Activated naive CD4-positive, alpha-beta T cell treated with anti-CD3 and anti-CD28 coated beads, Interleukin-2, amount 50 U/mL, for 72 hours (primary cell): ENCODE data around the gene DKK3. TPM values are rescaled to one million over a fixed set of nuclear protein-coding genes. Genes with fewer than 3 reads are reported as not detected.

Source experiments
- ATAC-seq, 2 donors: fragments of 150-1000 bp; cut with Tn5 transposase; 2 replicates each; pipeline ENCODE4 v1.10.0; 2021; ENCODE audit warnings: mild to moderate bottlenecking in 2 of 2, moderate library complexity in 2 of 2
- DNase-seq, 2 donors: peaks; one replicate each; pipeline ENCODE4 v3.0.0; 2021 to 2022; ENCODE audit warnings: low spot score in 2 of 2
- H3K27ac Mint-ChIP-seq, 2 donors: one replicate each; pipeline ENCODE4 v1.8.0; 2022; ENCODE audit warnings: mild to moderate bottlenecking in 2 of 2, mixed read lengths in 2 of 2
- H3K36me3 Mint-ChIP-seq, 2 donors: one replicate each; pipeline ENCODE4 v1.8.0; 2022; ENCODE audit warnings: mixed read lengths in 2 of 2
- H3K9me3 Mint-ChIP-seq, 2 donors: one replicate each; pipeline ENCODE4 v1.8.0; 2022; ENCODE audit warnings: mixed read lengths in 2 of 2
- total RNA-seq, 2 donors: library from RNA; stranded (reverse); gene quantifications; one replicate each; pipeline ENCODE4 v1.2.3, GENCODE V29; 2022

The DKK3 gene
- total RNA-seq, 2 donors from 2014 or later = not detected

DNA sequence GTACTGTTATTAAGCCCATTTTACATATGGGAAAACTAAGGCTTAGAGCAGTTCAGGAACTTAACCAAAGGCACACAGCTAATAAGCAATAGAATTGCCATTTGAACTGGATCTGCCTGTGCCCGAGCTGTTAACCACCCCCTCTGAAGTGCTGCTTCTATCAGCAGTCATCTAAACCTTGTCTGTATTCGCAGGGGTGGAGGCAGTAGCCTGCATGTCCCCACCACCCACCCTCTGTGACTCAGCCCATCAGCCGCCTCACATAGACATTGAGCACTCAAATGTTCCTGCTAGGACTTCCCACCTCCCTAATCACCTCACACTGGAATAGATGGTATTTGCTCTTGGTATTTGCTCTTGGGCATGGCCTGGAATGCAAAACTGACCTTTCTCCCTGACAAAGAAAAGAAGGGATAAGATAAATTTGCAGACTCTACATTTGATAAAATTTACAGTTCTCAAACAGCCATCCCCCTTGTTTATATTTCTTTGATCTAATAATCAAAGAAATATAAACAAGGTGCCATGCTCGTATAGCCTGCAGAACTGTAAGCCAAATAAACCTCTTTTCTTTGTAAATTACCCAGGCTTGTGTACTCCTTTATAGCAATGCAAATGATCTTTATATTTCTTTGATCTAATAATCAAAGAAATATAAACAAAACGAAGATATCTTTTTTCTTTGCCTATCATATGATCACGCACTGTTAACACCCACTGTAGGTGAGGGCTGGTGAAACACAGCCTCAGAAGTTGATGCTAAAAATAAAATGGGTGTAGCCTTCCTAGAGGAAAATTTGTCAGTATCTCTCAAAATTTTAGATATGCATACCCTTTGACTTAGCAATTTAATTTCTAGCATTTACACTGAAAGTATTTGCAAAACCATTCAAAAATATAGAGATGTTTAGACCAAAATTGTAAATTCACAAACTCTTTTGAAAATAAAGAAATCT is 15.9 kb downstream of the DKK3 start:
- no peak for ATAC-seq
- H3K9me3 Mint-ChIP-seq = no peaks in the 10 kb centered on the region

DNA sequence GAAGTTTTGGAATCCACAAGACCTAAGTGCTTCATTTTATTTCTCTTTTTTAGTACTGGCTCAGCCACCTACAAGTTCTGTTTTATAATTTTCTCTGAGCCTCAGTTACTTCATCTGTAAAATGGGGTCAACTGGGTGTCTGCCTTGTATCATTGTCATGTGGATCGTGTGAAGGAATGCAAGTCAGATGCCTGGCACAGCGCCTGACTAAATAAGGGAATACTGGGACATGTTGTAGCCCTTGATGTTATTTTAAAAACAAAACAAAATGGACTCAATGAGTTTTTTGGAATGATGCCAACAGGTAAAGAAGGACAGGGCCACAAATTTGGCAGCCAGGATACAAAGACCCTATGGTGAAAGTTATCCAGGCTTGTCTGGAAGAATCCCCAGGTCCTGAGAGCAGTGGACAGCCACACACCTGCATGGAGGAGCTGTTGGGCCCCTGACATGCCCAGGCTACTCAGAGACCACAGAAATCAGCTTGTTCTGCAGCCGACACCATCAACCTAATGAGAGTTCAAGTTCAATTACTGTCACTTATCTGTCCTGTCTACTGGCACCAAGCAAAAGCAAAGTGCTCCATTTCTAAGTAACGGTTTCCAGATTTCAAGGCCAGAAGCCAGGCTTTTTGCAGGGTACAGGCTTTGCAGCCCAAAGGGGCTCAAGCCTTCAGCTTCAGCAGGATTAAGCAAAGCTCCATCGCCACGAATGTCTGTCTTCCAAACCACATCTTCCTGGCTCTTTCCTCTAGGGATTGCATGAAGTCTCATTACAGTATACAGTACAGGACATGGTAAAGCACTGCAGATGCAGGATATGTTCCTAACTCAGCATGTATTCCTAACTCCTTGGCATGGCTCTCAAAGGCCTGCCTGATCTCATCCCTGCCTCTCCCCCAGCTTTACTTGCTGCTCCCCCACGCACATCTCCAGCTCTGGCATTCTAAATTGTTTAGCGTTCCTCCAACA is 18.4 kb downstream of the DKK3 start:
- Mint-ChIP-seq H3K9me3 (no peaks in the 10 kb centered on the region), H3K36me3 (no peaks in the 10 kb centered on the region), H3K27ac (no peak overlapping the region)
- ATAC-seq (no peak), DNase-seq (no peak)

More for the DNA sequence above, 15.9 kb downstream of the DKK3 start:
- Mint-ChIP-seq H3K36me3 (no peaks in the 10 kb centered on the region), H3K27ac (no peak overlapping the region)
- no peak for DNase-seq

DNA sequence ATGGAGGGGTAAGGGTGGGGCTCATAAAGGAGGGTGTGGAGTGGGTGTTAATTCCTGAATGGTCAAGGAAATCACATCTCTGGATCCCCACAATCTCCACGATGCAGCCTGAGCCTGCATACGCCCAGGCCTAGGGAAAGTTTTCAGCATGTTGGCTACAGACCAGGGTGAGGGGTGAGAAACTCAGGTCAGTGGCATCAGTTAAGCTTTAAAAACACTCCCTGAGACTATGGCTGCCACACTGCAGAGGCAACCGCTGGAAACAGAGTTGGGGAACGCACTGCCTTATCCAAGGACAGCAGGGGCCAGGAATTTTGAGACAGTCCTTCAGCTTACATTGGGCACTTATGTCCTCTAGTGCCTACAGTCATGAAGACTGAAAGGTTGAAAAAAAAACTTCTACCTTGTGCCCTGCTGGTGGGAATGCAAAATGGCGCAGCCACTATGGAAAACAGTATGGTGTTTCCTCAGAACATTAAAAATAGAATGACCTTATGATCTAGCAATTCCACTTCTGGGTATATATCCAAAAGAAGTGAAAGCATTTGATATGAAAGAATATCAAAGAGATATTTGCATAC is 19.7 kb downstream of the DKK3 start:
- Mint-ChIP-seq H3K36me3 (no peaks in the 10 kb centered on the region), H3K9me3 (no peaks in the 10 kb centered on the region), H3K27ac (no peak overlapping the region)
- DNase-seq (no peak), ATAC-seq (no peak)

DNA sequence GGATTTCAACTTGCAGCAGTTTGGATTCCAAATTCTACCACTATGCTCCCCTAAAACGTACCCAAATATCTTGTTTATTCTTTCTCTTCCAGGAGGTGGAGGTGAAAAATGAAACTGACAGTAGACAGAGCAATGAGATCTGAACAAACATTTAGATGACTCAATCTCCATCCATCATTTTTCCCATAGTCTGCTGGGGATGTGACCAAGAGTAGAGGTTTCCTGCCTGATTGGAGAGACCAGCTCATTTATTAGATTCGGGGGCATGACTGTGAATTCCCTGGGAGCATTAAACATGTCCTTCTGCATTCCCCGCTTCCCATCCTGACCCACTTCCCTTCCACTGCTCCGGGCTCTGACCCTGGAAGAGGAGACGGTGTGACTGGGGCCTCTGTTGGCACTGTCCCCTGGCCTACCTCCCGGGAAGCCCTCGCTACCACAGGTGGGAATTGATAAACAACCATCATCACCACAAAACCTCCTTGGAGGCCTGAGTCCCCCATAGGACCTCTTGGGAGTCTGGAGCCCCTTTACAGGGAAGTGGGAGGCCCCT is 20.3 kb downstream of the DKK3 start:
- no peaks in the 10 kb centered on the region for H3K36me3 Mint-ChIP-seq
- DNase-seq (no peak), ATAC-seq (no peak)
- no peak overlapping the region for H3K27ac Mint-ChIP-seq
- H3K9me3 Mint-ChIP-seq = no peaks in the 10 kb centered on the region

DNA sequence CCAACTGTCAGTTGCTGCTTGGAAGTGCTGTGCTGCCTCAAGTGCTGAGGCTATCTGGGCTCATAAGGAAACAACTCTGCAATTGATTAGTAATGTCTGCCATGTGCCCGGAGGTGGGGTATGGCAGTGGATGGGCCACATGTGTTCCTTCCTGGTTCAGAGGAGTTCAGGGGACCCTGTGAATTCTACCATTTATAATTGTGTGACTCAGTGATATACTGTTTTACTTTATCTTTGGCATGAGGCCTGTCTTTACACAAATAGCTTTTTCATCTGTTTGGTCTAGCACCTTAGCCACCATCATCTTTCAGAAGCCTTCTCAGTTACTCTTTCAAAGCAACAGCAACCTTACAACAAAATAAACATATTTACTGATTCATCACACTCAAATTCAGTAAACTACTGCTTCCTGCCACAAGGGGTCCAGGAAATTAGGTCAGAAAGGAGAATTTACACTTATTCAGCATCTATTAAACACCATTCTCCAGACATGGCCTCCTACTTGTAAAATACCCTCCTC is 20.9 kb downstream of the DKK3 start:
- ATAC-seq = no peak
- Mint-ChIP-seq H3K27ac (no peak overlapping the region), H3K9me3 (no peaks in the 10 kb centered on the region), H3K36me3 (no peaks in the 10 kb centered on the region)
- DNase-seq = no peak

DNA sequence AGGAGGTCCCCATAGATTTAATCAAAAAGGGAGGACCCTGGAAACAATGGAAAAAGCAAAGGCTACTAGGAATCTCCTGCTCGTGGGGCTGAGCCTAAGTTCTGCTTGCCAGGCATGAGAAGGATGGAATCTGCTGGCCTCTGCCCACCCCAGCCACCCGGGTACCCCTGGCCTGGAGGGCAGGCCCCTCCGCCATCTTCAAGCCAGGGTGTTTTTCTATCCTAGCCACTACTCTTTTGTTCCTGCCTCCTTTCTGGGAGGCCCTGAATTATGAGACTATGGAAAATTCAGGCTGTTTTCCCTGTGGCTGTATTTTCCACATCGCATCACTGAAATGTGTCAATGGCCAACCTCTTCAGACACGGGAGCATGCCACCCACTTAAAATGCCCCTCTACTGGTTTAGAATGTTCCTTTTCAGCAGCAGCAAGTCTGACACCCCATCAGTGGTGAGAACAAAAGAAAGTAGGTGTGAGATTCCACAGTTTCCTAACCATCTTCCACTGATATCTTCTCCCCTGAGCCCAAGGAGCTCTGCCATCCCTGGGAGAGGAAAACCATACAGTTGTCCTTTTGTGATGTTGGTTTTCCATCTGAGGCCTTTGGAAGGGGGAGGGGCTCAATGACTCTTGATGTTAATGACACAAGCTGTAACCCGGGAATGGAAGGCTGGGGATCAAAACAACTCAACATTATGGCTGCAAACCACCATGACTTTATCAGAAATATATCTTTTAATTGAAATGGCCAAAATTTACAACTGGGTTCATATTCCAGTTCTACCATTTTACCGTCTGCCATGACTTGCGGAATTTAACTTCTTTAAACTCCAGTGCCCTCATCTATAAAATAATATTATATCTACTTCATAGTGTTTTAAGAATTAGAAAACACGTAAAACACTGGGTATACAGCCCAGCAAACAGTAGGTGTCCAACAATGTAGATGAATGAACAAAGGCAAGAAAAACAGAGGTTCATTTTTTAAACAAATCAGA is 22.2 kb downstream of the DKK3 start:
- DNase-seq (no peak), ATAC-seq (no peak)
- Mint-ChIP-seq H3K36me3 (no peaks in the 10 kb centered on the region), H3K9me3 (no peaks in the 10 kb centered on the region), H3K27ac (no peak overlapping the region)

DNA sequence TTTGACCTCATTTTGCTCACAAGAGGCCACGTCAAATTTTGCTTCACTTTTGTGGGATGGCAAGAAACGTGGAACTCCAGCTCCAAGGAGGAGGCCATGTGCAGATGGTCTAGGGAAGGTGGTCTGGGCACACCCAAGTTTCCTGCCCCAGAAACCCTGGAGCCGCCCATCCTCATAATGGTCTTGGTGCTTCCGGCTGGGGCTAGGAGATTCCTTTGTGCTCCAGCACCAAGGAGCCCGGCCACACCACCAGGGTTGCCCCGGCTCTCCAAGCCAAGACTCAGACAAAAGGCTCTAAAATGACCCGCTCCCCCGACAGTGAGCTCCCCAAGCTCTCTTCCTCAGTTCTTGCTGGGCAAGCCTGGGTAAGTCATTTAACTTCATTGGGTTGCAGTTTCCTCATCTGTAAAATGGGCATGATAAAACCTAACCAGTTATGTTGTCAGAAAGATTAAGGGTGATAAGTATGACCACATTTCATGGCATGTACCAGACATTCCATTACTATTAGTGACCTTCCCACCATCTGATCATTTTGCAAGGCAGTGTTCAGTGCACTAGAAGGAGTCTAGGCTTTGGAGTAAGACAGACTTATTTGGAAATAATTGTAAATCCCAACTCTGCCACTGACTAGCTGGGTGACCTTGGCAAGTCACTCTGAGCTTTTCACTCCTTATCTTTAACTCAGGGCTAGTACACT is 23.3 kb downstream of the DKK3 start:
- no peaks in the 10 kb centered on the region for H3K9me3 Mint-ChIP-seq
- ATAC-seq (no peak), DNase-seq (no peak)
- no peaks in the 10 kb centered on the region for H3K36me3 Mint-ChIP-seq
- no peak overlapping the region for H3K27ac Mint-ChIP-seq

DNA sequence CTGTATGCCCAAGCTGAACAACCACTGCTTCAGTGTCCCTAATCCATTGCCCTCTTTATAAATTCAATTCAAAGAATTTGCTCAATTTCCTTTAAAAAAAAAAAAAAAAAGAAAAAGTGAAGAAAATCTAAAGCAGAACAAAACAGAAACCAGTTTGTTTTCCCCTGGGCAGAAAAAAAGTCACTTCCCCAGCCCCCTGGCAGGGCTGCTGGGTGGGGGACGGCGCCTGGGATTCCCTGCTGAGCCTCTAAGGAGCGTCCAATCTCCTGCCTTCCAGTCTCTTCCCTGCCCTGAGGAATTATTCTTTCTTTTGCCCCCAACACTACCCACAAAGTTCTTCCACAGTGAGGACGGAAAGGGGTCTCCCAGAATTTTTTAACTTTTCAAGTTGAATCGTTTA is 23.9 kb downstream of the DKK3 start:
- no peaks in the 10 kb centered on the region for H3K9me3 Mint-ChIP-seq
- H3K27ac Mint-ChIP-seq = no peak overlapping the region
- ATAC-seq (no peak), DNase-seq (no peak)
- no peaks in the 10 kb centered on the region for H3K36me3 Mint-ChIP-seq

DNA sequence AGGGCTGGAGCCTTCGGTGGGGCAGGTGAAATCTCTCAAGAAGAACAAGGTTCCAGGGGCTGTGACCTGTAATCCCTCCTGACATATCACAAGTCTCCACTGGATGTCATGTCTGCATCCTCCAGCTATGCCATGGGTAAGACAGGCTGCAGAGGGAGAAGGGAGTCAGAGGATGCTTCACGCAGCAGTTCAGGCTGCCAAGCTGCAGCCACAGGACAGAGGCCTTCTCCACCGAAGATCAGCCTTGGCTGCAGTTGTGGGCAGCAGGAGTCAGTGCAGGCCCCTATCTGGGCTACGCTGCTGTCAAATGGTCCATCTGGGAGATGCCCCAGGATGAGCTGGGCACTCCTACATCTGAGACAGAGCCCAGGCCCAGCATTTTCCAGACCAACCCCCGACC is 25.0 kb downstream of the DKK3 start:
- ATAC-seq (no peak), DNase-seq (no peak)
- H3K36me3 Mint-ChIP-seq = no peaks in the 10 kb centered on the region
- H3K9me3 Mint-ChIP-seq = no peaks in the 10 kb centered on the region
- H3K27ac Mint-ChIP-seq = no peak overlapping the region

DNA sequence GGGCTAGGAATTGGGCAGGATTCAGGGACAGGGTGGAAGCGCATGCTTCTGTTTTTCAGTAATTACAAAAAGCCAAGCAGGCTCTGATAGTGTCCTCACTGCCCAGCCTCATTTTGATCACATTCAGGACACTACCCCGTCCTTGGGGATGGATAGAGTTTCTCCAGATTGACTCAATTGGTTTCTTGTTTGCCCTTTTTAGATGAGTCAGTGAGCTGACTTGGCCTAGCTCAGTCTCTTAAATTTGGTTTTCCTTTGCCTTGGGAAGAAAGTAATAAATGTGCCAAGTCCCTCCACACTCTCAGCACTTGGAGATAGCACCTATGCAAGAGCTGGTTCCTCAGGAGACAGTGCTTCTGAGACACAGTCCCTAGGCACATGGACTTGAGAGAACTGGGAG is 25.5 kb downstream of the DKK3 start:
- ATAC-seq = no peak
- Mint-ChIP-seq H3K27ac (no peak overlapping the region), H3K36me3 (no peaks in the 10 kb centered on the region), H3K9me3 (no peaks in the 10 kb centered on the region)
- DNase-seq = no peak

DNA sequence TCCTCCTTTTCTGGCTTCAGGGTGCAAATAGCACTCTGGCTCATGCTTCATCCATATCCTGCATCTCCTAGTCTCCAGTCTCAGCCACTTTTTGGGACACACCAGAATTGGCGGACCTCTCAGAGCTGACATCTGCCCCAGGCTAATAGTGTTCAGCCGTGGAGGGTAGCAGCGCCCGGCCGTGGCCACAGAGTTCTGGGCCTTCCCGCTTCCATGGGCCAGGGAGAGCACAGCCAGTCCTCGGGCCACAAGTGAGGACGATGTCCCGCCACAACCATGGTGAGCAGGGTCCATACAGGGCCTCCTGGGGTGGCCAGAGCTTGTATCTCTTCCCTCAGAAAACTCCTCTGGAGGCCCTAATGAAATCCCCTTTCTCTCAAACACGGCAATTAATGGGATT is 26.0 kb downstream of the DKK3 start:
- Mint-ChIP-seq H3K27ac (no peak overlapping the region), H3K36me3 (no peaks in the 10 kb centered on the region), H3K9me3 (no peaks in the 10 kb centered on the region)
- ATAC-seq = no peak
- no peak for DNase-seq

DNA sequence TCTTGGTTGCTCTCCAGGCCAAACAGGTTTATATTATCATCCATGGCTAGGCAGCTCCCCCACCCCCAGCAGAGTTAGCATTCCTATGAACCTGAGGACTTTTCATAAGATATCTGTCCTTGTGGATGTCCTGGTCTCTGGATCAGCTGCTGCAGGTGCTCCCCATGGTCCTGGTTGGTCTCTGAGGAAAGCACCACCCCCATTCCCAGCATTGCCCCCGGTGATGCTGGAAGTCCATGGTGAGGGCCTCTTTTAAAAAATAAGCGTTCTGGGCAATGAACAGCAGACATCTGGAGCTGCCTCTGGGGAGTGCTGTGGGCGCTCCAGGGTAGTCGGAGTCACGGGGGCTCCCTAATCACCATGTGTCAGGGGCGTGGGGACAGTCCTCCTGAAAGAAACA is 26.6 kb downstream of the DKK3 start:
- Mint-ChIP-seq H3K36me3 (no peaks in the 10 kb centered on the region), H3K27ac (no peak overlapping the region), H3K9me3 (no peaks in the 10 kb centered on the region)
- ATAC-seq (no peak), DNase-seq (no peak)

DNA sequence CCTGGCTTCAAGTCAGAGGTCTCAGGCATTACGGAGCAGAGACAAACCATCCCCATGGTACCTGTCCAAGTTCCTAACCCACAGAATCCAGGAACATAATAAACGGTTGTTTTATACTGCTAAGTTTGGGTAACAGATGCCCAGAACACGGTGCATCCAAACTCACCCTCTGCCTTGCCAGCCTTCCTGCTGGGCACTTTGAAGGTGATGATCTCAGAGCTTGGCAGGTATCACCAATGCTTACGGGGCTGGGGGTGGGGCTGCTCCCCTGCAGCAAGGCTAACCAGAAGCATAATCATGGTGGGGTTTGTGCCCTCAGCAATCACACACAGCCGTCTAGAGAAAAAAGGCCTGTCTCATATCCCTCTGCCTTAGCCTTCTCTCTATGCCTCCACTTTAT is 27.1 kb downstream of the DKK3 start:
- H3K36me3 Mint-ChIP-seq = no peaks in the 10 kb centered on the region
- no peak overlapping the region for H3K27ac Mint-ChIP-seq
- no peak for ATAC-seq
- no peak for DNase-seq
- H3K9me3 Mint-ChIP-seq = no peaks in the 10 kb centered on the region

DNA sequence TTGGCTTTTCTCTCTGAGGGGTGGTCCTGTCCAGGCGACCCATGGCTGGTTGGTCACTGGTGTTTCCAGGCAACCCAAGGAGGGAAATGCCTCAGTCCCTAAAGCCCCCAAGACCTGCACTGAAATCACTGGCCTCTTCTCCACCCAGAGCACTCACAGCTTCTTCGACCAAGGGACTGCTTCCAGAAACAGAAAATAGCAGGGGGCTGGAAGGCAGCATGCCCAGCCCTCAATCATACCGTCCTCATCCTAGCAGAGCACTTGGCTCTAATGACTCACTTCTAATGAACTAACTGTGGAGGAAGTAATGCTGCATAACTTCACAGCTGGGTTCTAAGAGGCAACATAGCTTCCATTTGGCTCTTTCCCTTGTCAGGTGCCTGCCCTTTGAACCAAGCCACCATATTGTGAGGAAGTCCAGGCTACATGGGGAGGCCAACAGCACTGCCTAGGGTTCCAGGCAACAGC is 27.6 kb downstream of the DKK3 start:
- H3K36me3 Mint-ChIP-seq = no peaks in the 10 kb centered on the region
- H3K9me3 Mint-ChIP-seq = no peaks in the 10 kb centered on the region
- H3K27ac Mint-ChIP-seq = no peak overlapping the region
- no peak for ATAC-seq
- DNase-seq = no peak

DNA sequence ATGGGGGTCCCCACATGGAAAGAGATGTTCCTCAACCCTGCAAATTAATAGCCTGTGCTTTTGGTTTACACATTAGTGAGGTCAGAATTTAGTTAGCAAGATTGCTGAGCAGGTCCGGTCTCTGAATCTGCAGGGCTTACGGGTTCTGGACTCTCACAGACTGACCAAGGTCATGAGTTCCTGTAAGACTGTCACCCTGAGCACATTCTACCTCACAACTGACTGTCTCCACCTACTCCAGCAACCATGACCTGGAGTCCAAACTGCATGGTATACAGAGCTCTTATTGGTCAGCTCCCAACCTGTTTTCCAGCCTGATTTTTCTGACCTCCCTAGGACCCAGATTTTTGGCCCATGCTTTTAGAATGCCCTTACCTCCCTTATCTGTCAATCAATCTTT is 28.2 kb downstream of the DKK3 start:
- ATAC-seq (no peak), DNase-seq (no peak)
- no peaks in the 10 kb centered on the region for H3K9me3 Mint-ChIP-seq
- H3K36me3 Mint-ChIP-seq = no peaks in the 10 kb centered on the region
- H3K27ac Mint-ChIP-seq = no peak overlapping the region
